ENCODE measurements around the gene DYRK4. TPM values are rescaled to one million over a fixed set of nuclear protein-coding genes. Genes with fewer than 3 reads are reported as not detected.

Gene DYRK4
- total and polyA plus RNA-seq, 2 of the 4 experiments (the other 2 are of a cell fraction): 44.6 to 71.6 TPM

GRCh38 chr12:4589941-4590340 lies 27.9 kb downstream of the DYRK4 start:
- intact Hi-C loops (cut with micrococcal nuclease): no loop called here

More at GRCh38 chr12:4589941-4590340, 27.9 kb downstream of the DYRK4 start:
- no peaks in the 10 kb centered on the region for H3K9me3 ChIP-seq (ENCODE audit: control insufficient read depth, insufficient read depth, low read length)
- H3K23ac ChIP-seq (ENCODE audit: low read depth, low read length): no peak overlapping the region
- in situ Hi-C loops (cut with MboI; ENCODE audit: low sequenced_read_pairs): no loop called here
- H3K36me3 ChIP-seq (ENCODE audit: control insufficient read depth, insufficient read depth, low read length): no peaks in the 10 kb centered on the region
- H3K4me1 ChIP-seq (ENCODE audit: control insufficient read depth, insufficient read depth, low read length): no peaks in the 10 kb centered on the region
- H4K20me1 ChIP-seq (ENCODE audit: insufficient read depth, low read length): no peaks in the 10 kb centered on the region
- ChIA-PET POLR2A (ENCODE audit: unreplicated experiment) (no interaction called here), CTCF (interaction anchor here (1.3 to 1.4 kb wide), 2 partner anchors 13 to 27 kb away, joined by 3 read pairs; no protein-coding TSS in a partner anchor)
- H4K91ac ChIP-seq (ENCODE audit: insufficient read depth, low read depth, low read length): no peak overlapping the region
- H2AFZ ChIP-seq (replicated peaks; ENCODE audit: low read length, poor library complexity): no peak overlapping the region
- no peak overlapping the region for H2BK20ac ChIP-seq (ENCODE audit: low read depth, low read length)
- no peak overlapping the region for H3K18ac ChIP-seq (ENCODE audit: low read depth, low read length)
- H3K4me3 ChIP-seq (ENCODE audit: insufficient read depth, low read depth, low read length): no peak overlapping the region
- H3K9ac ChIP-seq (ENCODE audit: low read depth, low read length): no peak overlapping the region
- no peaks in the 10 kb centered on the region for H3K79me1 ChIP-seq (ENCODE audit: low read depth in 1 of 2, low read length in 2 of 2)
- WGBS, 2 experiments (ENCODE audit: extremely low coverage in 2 of 2, insufficient read length in 1 of 2): 0% methylated on average over 1 of the region's 2 CpGs; no CpG with 5 or more reads in 1 of the 2 experiments
- no peak for TF ChIP-seq USF2 (IDR thresholded peaks at IDR 0.05; ENCODE audit: low read depth, low read length)
- TF ChIP-seq CHD1 (IDR thresholded peaks at IDR 0.05; ENCODE audit: low read depth, low read length): no peak
- no peak for TF ChIP-seq RAD21 (IDR thresholded peaks at IDR 0.05; ENCODE audit: low read length)
- no peak for TF ChIP-seq CEBPB (IDR thresholded peaks at IDR 0.05; ENCODE audit: low read depth, low read length)
- TF ChIP-seq RCOR1 (IDR thresholded peaks at IDR 0.05; ENCODE audit: insufficient replicate concordance, low read length): no peak
- TF ChIP-seq FOS (IDR thresholded peaks at IDR 0.05; ENCODE audit: low read depth, low read length): no peak
- no peak for TF ChIP-seq MAFK (IDR thresholded peaks at IDR 0.05; ENCODE audit: low read depth, low read length)
- no peak for TF ChIP-seq RFX5 (IDR thresholded peaks at IDR 0.05; ENCODE audit: low read depth, low read length)
- no peak for TF ChIP-seq ELK1 (IDR thresholded peaks at IDR 0.05; ENCODE audit: borderline replicate concordance, low read depth, low read length)
- no peak for TF ChIP-seq MXI1 (IDR thresholded peaks at IDR 0.05; ENCODE audit: borderline replicate concordance, low read depth, low read length)
- no peak for TF ChIP-seq NFE2L2 (IDR thresholded peaks at IDR 0.05; ENCODE audit: low read depth, low read length)
- TF ChIP-seq SMC3 (IDR thresholded peaks at IDR 0.05; ENCODE audit: low read depth, low read length): no peak
- H3K4me2 ChIP-seq (ENCODE audit: low read depth, low read length): no peak overlapping the region
- H4K8ac ChIP-seq (ENCODE audit: low read depth in 2 of 2, low read length in 2 of 2): no peak overlapping the region
- ATAC-seq (ENCODE audit: low read depth) (no peak), DNase-seq (peak; percentile 3)
- no peak overlapping the region for H2BK5ac ChIP-seq (ENCODE audit: low read depth, low read length, poor library complexity, severe bottlenecking)
- H3K27ac ChIP-seq (ENCODE audit: insufficient read depth, low read length): no peak overlapping the region
- H3K9me1 ChIP-seq (ENCODE audit: insufficient read depth, low read length): no peaks in the 10 kb centered on the region
- dilution Hi-C loops (cut with HindIII; ENCODE audit: low sequenced_read_pairs, unreplicated experiment): no loop called here
- H2AK5ac ChIP-seq (ENCODE audit: low read depth, low read length): no peak overlapping the region
- H2BK120ac ChIP-seq (ENCODE audit: low read depth, low read length): no peak overlapping the region
- no peak overlapping the region for H3K56ac ChIP-seq (ENCODE audit: extremely low read depth, insufficient read depth, low read length)
- H2BK15ac ChIP-seq (ENCODE audit: low read depth, low read length): no peak overlapping the region
- no peak overlapping the region for H3K4ac ChIP-seq (ENCODE audit: low read depth, low read length)
- no TSS peak for BruUV-seq (replicated peaks)
- no peak overlapping the region for H4K5ac ChIP-seq (ENCODE audit: low read depth, low read length)
- H3K27me3 ChIP-seq (ENCODE audit: control insufficient read depth, insufficient read depth, low read length): peaks cover 6% of the 10 kb centered on the region
- H2AK9ac ChIP-seq (replicated peaks; ENCODE audit: low read depth, low read length, poor library complexity): no peak overlapping the region
- no peak overlapping the region for H3K14ac ChIP-seq (replicated peaks; ENCODE audit: low read depth, low read length)

Measured in IMR-90 (cell line).